Panc1 (cell line): ENCODE data around the gene ZSCAN12. TPM values are rescaled to one million over a fixed set of nuclear protein-coding genes. Genes with fewer than 3 reads are reported as not detected.

Source experiments
- ATAC-seq: fragments of 200-7000 bp; cut with Tn5 transposase; 2 replicates; pipeline ENCODE4 v1.9.1; 2020; ENCODE audit warnings: mild to moderate bottlenecking, moderate library complexity
- BruUV-seq: library from RNA; stranded (reverse); fragments of 400-500 nt; replicated peaks from 2 replicates; lab custom pipeline; 2021; lab: Mats Ljungman, UMichigan
- CTCF ChIA-PET: fragments of 300-600 bp; sonication (Branson Sonifier 250); formaldehyde crosslinking; loops from one replicate; lab custom pipeline; 2022; ENCODE audit warnings: antibody characterized with exemption; lab: Charles Lee
- POLR2A ChIA-PET: fragments of 300-600 bp; sonication (Branson Sonifier 250); formaldehyde crosslinking; loops from one replicate; lab custom pipeline; 2022; ENCODE audit warnings: antibody characterized with exemption; lab: Charles Lee
- DNase-seq: peaks from one replicate; pipeline ENCODE4 v3.0.0-alpha.2; 2010; ENCODE audit warnings: low read depth, low spot score
- H3K27ac ChIP-seq: 2 replicates; pipeline ENCODE4 v1.5.1; 2011; ENCODE audit warnings: mild to moderate bottlenecking, low read length, inconsistent platforms
- H3K27me3 ChIP-seq: fragments of 200-500 bp; sonication (Bioruptor generic); 2 replicates; pipeline ENCODE4 v1.6.0; 2014; ENCODE audit warnings: low read length, inconsistent platforms; ENCODE audit not compliant: control insufficient read depth, insufficient read depth
- H3K36me3 ChIP-seq: fragments of 200-500 bp; sonication (Bioruptor generic); 2 replicates; pipeline ENCODE4 v1.5.1; 2014; ENCODE audit warnings: inconsistent platforms, mild to moderate bottlenecking, low read length, moderate library complexity; ENCODE audit not compliant: control insufficient read depth, insufficient read depth
- H3K4me1 ChIP-seq: 2 replicates; pipeline ENCODE4 v1.5.1; 2011; ENCODE audit warnings: inconsistent platforms, mild to moderate bottlenecking, low read length, moderate library complexity; ENCODE audit not compliant: control insufficient read depth, insufficient read depth
- H3K4me3 ChIP-seq, 2 experiments: 2 replicates each; pipeline ENCODE4 v1.5.1; 2011 to 2012; ENCODE audit warnings: low read depth in 2 of 2, low read length in 2 of 2, mild to moderate bottlenecking in 2 of 2, inconsistent platforms in 1 of 2, moderate library complexity in 1 of 2
- H3K9me3 ChIP-seq: fragments of 200-500 bp; sonication (Bioruptor generic); 2 replicates; pipeline ENCODE4 v1.5.1; 2014; ENCODE audit warnings: low read depth, mild to moderate bottlenecking, inconsistent platforms, low read length, moderate library complexity; ENCODE audit not compliant: control insufficient read depth, insufficient read depth
- POLR2AphosphoS5 ChIP-seq: IDR thresholded peaks from 2 replicates; pipeline ENCODE4 v1.6.1; 2012; ENCODE audit warnings: mild to moderate bottlenecking, low read depth, low read length, moderate library complexity
- SIN3A ChIP-seq: IDR thresholded peaks from 2 replicates; pipeline ENCODE4 v1.6.1; 2012; ENCODE audit warnings: low read depth, mild to moderate bottlenecking, low read length, moderate library complexity, borderline replicate concordance; ENCODE audit not compliant: insufficient read depth
- TCF7L2 ChIP-seq: IDR thresholded peaks from 2 replicates; pipeline ENCODE4 v1.6.1; 2011; ENCODE audit warnings: mild to moderate bottlenecking, low read depth, low read length, inconsistent platforms
- in situ Hi-C: cut with HindIII; loops from 2 replicates; pipeline ENCODE4 v1.10.0; 2016; ENCODE audit warnings: low sequenced_read_pairs, low pct_unique_long_range_greater_than_20kb
- intact Hi-C: fragments of 100-400 bp; cut with micrococcal nuclease; formaldehyde crosslinking; loops from one replicate; pipeline ENCODE4 v1.10.0; 2022; ENCODE audit not compliant: unreplicated experiment
- total RNA-seq: library from RNA; stranded (reverse); gene quantifications from one replicate; pipeline ENCODE4 v1.2.1, GENCODE V29; 2021; ENCODE audit not compliant: unreplicated experiment
- TF ChIP-seq, protein P1 (sequence below): fragments of 450-650 bp; IDR thresholded peaks from 2 replicates; pipeline ENCODE4 v1.5.1; 2017; ENCODE audit warnings: mild to moderate bottlenecking
- TF ChIP-seq, protein P2 (sequence below), 2 experiments: IDR thresholded peaks; 2 replicates each; pipeline ENCODE4 v1.6.1; 2011 to 2012; ENCODE audit warnings: low read depth in 2 of 2, control low read depth in 1 of 2, low read length in 1 of 2, mild to moderate bottlenecking in 1 of 2, moderate library complexity in 1 of 2; ENCODE audit not compliant: insufficient read depth in 1 of 2

Gene ZSCAN12
- total RNA-seq, 1 experiment from 2014 or later = 3.2 TPM

DNA sequence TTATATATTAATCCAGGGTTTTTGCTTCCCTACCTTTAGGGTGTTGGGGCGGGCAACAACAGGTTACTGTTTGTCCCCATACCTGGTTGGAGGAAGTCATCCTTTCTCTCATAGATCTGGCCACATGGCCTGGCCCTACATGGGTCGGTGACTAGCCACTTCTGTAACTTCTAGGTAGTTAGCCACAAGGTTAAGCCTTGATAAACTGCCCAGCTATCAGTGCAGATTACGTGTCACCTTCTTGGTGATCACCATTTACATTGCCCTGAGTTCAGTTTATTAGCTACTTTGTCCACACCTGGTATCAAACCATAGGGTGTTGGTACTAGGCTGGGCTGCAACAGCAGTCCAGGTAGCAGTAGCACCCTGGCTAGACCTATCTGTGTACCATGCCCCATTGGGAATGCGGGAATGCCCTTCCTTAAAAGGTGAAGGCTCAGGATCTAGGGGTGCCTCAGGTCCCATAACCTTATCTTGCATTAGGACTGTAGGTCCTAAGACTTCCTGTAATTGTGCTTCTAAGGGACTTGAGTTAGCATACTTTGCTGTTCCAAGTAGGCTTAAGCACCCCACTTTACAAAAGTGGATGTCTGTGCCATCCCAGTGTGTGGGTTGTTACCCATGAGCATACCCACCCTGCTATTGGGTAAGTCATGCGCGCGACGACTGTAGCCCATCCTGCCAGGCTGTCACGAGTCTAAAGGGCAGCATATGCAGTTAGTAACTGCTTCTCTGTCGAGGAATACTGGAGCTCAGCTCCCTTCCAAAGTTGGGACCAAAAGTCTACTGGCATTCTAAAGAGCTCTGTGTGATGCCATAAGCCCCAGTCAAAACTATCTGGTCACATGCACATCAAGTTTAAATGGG is 44.6 kb downstream of the ZSCAN12 start:
- no peaks in the 10 kb centered on the region for H3K27me3 ChIP-seq
- in situ Hi-C loops (no loop called here), intact Hi-C loops (loop anchor here (5.0 to 10.0 kb wide), 3 partner anchors 88 to 450 kb away; partner anchors contain the start of gene ZSCAN26)
- no TSS peak for BruUV-seq
- ChIA-PET POLR2A (interaction anchor here (0.6 to 0.7 kb wide), 2 partner anchors 213 to 215 kb away, joined by 3 read pairs; partner anchors contain the start of gene ZKSCAN8), CTCF (interaction anchor here (1.6 kb wide), 2 partner anchors 29 to 219 kb away, joined by 4 to 8 read pairs; no protein-coding TSS in a partner anchor)
- 0 out of 2 replicates have a peak, but pooled peaks have one; percentile 3 for ATAC-seq
- peak overlapping the region; percentile 97 for H3K27ac ChIP-seq
- peaks cover 2% of the 10 kb centered on the region; the same call in 1 of the 2 replicates for H3K36me3 ChIP-seq
- DNase-seq = no peak
- TF ChIP-seq, protein P1, sequence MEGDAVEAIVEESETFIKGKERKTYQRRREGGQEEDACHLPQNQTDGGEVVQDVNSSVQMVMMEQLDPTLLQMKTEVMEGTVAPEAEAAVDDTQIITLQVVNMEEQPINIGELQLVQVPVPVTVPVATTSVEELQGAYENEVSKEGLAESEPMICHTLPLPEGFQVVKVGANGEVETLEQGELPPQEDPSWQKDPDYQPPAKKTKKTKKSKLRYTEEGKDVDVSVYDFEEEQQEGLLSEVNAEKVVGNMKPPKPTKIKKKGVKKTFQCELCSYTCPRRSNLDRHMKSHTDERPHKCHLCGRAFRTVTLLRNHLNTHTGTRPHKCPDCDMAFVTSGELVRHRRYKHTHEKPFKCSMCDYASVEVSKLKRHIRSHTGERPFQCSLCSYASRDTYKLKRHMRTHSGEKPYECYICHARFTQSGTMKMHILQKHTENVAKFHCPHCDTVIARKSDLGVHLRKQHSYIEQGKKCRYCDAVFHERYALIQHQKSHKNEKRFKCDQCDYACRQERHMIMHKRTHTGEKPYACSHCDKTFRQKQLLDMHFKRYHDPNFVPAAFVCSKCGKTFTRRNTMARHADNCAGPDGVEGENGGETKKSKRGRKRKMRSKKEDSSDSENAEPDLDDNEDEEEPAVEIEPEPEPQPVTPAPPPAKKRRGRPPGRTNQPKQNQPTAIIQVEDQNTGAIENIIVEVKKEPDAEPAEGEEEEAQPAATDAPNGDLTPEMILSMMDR = no peak
- TF ChIP-seq SIN3A (no peak), TCF7L2 (no peak), POLR2AphosphoS5 (no peak)
- TF ChIP-seq, protein P2, sequence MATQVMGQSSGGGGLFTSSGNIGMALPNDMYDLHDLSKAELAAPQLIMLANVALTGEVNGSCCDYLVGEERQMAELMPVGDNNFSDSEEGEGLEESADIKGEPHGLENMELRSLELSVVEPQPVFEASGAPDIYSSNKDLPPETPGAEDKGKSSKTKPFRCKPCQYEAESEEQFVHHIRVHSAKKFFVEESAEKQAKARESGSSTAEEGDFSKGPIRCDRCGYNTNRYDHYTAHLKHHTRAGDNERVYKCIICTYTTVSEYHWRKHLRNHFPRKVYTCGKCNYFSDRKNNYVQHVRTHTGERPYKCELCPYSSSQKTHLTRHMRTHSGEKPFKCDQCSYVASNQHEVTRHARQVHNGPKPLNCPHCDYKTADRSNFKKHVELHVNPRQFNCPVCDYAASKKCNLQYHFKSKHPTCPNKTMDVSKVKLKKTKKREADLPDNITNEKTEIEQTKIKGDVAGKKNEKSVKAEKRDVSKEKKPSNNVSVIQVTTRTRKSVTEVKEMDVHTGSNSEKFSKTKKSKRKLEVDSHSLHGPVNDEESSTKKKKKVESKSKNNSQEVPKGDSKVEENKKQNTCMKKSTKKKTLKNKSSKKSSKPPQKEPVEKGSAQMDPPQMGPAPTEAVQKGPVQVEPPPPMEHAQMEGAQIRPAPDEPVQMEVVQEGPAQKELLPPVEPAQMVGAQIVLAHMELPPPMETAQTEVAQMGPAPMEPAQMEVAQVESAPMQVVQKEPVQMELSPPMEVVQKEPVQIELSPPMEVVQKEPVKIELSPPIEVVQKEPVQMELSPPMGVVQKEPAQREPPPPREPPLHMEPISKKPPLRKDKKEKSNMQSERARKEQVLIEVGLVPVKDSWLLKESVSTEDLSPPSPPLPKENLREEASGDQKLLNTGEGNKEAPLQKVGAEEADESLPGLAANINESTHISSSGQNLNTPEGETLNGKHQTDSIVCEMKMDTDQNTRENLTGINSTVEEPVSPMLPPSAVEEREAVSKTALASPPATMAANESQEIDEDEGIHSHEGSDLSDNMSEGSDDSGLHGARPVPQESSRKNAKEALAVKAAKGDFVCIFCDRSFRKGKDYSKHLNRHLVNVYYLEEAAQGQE (IDR thresholded peaks at IDR 0.05; ENCODE audit: insufficient read depth in 1 of 2, low read depth in 2 of 2, low read length in 1 of 2) = no peak
- peak overlapping the region; percentile 58 to 76; a peak in 3 of 4 replicates for H3K4me3 ChIP-seq
- peaks cover 45% of the 10 kb centered on the region for H3K4me1 ChIP-seq
- H3K9me3 ChIP-seq = no peaks in the 10 kb centered on the region

DNA sequence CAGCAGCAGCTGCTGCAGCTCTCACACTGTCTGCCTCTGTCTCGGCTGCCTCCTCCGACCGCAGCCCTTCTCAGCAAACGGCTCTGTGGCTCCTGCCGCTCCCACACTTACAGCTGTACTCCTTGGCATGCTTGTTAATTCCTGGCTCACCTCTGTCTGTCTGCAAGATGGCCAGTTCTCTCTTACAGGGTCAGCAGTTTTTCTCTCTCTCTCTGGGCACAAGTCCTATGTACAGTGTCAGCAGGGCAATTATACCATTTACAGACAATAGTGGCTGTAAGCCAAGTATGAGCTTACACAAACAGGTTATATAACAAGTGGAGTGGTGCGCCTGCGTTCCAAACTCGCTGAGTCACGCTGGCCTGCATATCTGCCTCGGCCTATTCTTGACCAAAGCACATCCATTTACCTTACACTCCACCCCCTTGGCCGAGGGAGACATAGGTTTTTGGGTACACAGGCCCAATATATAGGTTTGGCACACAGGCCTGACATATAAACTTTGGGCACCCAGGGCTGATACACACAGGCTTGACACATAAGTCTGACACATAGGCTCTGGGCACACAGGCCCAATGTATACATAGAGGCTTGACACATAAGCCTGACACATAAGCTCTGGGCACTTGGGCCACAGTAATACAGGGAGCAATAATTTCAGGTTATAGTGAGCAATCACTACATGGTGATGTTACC is 45.4 kb downstream of the ZSCAN12 start:
- ChIA-PET CTCF (no interaction called here), POLR2A (interaction anchor here (0.6 kb wide), 1 partner anchor 214 kb away, joined by 3 read pairs; no protein-coding TSS in a partner anchor)
- in situ Hi-C loops = no loop called here
- peaks cover 2% of the 10 kb centered on the region; the same call in 1 of the 2 replicates for H3K36me3 ChIP-seq
- H3K4me1 ChIP-seq = peaks cover 45% of the 10 kb centered on the region
- no peaks in the 10 kb centered on the region for H3K9me3 ChIP-seq
- peak overlapping the region; percentile 43 to 52 for H3K4me3 ChIP-seq
- ATAC-seq = peak; percentile 46
- H3K27me3 ChIP-seq = no peaks in the 10 kb centered on the region
- intact Hi-C loops = loop anchor here (5.0 to 10.0 kb wide), 3 partner anchors 87 to 449 kb away; partner anchors contain the start of gene ZSCAN26
- BruUV-seq = no TSS peak
- TF ChIP-seq, protein P2 (IDR thresholded peaks at IDR 0.05; ENCODE audit: insufficient read depth in 1 of 2, low read depth in 2 of 2, low read length in 1 of 2) = no peak
- 0 out of 2 replicates have a peak, but pooled peaks have one; percentile 58 for TF ChIP-seq SIN3A
- peak; percentile 69 for TF ChIP-seq POLR2AphosphoS5
- peak overlapping the region; percentile 97 for H3K27ac ChIP-seq
- DNase-seq = peak; percentile 78
